Chondrocyte (in vitro differentiated cells): ENCODE results near the gene CETN1. TPM values are rescaled to one million over a fixed set of nuclear protein-coding genes. Genes with fewer than 3 reads are reported as not detected.

Experiments
- DNase-seq: peaks from one replicate; pipeline ENCODE4 v3.0.0; 2021; ENCODE audit warnings: mixed read lengths, low spot score
- H3K27ac Mint-ChIP-seq: one replicate; pipeline ENCODE4 v1.8.0; 2021; ENCODE audit warnings: mild to moderate bottlenecking, moderate library complexity, mixed read lengths; ENCODE audit not compliant: unreplicated experiment
- H3K27me3 Mint-ChIP-seq: 2 replicates; pipeline ENCODE4 v1.8.0; 2021; ENCODE audit warnings: low read depth, mixed read lengths
- H3K36me3 Mint-ChIP-seq: 2 replicates; pipeline ENCODE4 v1.8.0; 2021; ENCODE audit warnings: low read depth, mixed read lengths
- H3K4me1 Mint-ChIP-seq: 2 replicates; pipeline ENCODE4 v1.8.0; 2021; ENCODE audit warnings: low read depth, mild to moderate bottlenecking, mixed read lengths
- H3K4me3 Mint-ChIP-seq: one replicate; pipeline ENCODE4 v1.8.0; 2021; ENCODE audit warnings: mild to moderate bottlenecking, moderate library complexity, mixed read lengths; ENCODE audit not compliant: unreplicated experiment
- H3K9me3 Mint-ChIP-seq: 2 replicates; pipeline ENCODE4 v1.8.0; 2021; ENCODE audit warnings: low read depth, mixed read lengths
- CTCF ChIP-seq: fragments of 200-600 bp; sonication (generic); IDR thresholded peaks from 2 replicates; pipeline ENCODE4 v1.5.0; 2021; ENCODE audit warnings: antibody characterized with exemption, mild to moderate bottlenecking, moderate library complexity
- total RNA-seq: library from RNA; stranded (reverse); gene quantifications from 3 replicates; pipeline ENCODE4 v1.2.1, GENCODE V29; 2021

The CETN1 gene
- total RNA-seq, 1 donor from 2014 or later: not detected

GRCh38 chr18:577643-578375 is 2.4 kb upstream of the CETN1 start:
- no peaks in the 10 kb centered on the region for H3K4me1 Mint-ChIP-seq
- H3K27ac Mint-ChIP-seq: no peak overlapping the region

GRCh38 chr18:579238-579637 is 942 bp upstream of the CETN1 start:
- Mint-ChIP-seq H3K27ac (no peak overlapping the region), H3K36me3 (peaks cover 1% of the 10 kb centered on the region), H3K4me3 (no peak overlapping the region), H3K9me3 (peaks cover 4% of the 10 kb centered on the region), H3K27me3 (no peaks in the 10 kb centered on the region), H3K4me1 (no peaks in the 10 kb centered on the region)
- no peak for TF ChIP-seq CTCF
- DNase-seq: no peak

More at GRCh38 chr18:577643-578375, 2.4 kb upstream of the CETN1 start:
- no peak overlapping the region for H3K4me3 Mint-ChIP-seq
- no peaks in the 10 kb centered on the region for H3K27me3 Mint-ChIP-seq
- no peaks in the 10 kb centered on the region for H3K36me3 Mint-ChIP-seq
- no peaks in the 10 kb centered on the region for H3K9me3 Mint-ChIP-seq
- TF ChIP-seq CTCF: no peak
- DNase-seq: no peak

GRCh38 chr18:581096-581495 is 916 bp downstream of the CETN1 start:
- no peaks in the 10 kb centered on the region for H3K27me3 Mint-ChIP-seq
- peaks cover 4% of the 10 kb centered on the region for H3K9me3 Mint-ChIP-seq
- H3K27ac Mint-ChIP-seq: no peak overlapping the region
- no peak overlapping the region for H3K4me3 Mint-ChIP-seq
- H3K4me1 Mint-ChIP-seq: no peaks in the 10 kb centered on the region
- no peak for DNase-seq
- TF ChIP-seq CTCF: no peak
- peaks cover 1% of the 10 kb centered on the region for H3K36me3 Mint-ChIP-seq

GRCh38 chr18:582465-582864 is 2.3 kb downstream of the CETN1 start:
- DNase-seq: no peak
- H3K27ac Mint-ChIP-seq: no peak overlapping the region

GRCh38 chr18:595068-595467 is 14.9 kb downstream of the CETN1 start:
- no peak for TF ChIP-seq CTCF
- DNase-seq: no peak
- H3K4me1 Mint-ChIP-seq: peaks cover 11% of the 10 kb centered on the region
- no peak overlapping the region for H3K27ac Mint-ChIP-seq
- H3K27me3 Mint-ChIP-seq: peaks cover 13% of the 10 kb centered on the region
- no peaks in the 10 kb centered on the region for H3K36me3 Mint-ChIP-seq
- H3K9me3 Mint-ChIP-seq: peaks cover 4% of the 10 kb centered on the region
- H3K4me3 Mint-ChIP-seq: no peak overlapping the region

More at GRCh38 chr18:582465-582864, 2.3 kb downstream of the CETN1 start:
- no peak for TF ChIP-seq CTCF
- H3K4me3 Mint-ChIP-seq: no peak overlapping the region
- peaks cover 1% of the 10 kb centered on the region for H3K36me3 Mint-ChIP-seq
- no peaks in the 10 kb centered on the region for H3K27me3 Mint-ChIP-seq
- no peaks in the 10 kb centered on the region for H3K4me1 Mint-ChIP-seq
- H3K9me3 Mint-ChIP-seq: peaks cover 4% of the 10 kb centered on the region
